ENCODE results near the gene THUMPD3. TPM values are rescaled to one million over a fixed set of nuclear protein-coding genes. Genes with fewer than 3 reads are reported as not detected.

THUMPD3 gene
- total and polyA plus RNA-seq, 9 of the 15 experiments (the other 6 are each of a cell fraction or from before 2014, with no cell fraction given): 58.3 to 132 (median 113) TPM

- TF ChIP-seq, protein P1, sequence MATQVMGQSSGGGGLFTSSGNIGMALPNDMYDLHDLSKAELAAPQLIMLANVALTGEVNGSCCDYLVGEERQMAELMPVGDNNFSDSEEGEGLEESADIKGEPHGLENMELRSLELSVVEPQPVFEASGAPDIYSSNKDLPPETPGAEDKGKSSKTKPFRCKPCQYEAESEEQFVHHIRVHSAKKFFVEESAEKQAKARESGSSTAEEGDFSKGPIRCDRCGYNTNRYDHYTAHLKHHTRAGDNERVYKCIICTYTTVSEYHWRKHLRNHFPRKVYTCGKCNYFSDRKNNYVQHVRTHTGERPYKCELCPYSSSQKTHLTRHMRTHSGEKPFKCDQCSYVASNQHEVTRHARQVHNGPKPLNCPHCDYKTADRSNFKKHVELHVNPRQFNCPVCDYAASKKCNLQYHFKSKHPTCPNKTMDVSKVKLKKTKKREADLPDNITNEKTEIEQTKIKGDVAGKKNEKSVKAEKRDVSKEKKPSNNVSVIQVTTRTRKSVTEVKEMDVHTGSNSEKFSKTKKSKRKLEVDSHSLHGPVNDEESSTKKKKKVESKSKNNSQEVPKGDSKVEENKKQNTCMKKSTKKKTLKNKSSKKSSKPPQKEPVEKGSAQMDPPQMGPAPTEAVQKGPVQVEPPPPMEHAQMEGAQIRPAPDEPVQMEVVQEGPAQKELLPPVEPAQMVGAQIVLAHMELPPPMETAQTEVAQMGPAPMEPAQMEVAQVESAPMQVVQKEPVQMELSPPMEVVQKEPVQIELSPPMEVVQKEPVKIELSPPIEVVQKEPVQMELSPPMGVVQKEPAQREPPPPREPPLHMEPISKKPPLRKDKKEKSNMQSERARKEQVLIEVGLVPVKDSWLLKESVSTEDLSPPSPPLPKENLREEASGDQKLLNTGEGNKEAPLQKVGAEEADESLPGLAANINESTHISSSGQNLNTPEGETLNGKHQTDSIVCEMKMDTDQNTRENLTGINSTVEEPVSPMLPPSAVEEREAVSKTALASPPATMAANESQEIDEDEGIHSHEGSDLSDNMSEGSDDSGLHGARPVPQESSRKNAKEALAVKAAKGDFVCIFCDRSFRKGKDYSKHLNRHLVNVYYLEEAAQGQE (IDR thresholded peaks at IDR 0.05; ENCODE audit: borderline replicate concordance): peak; percentile 31; the same call in 1 of the 2 replicates
- TF ChIP-seq, protein P1 (CRISPR knock-in tag; IDR thresholded peaks at IDR 0.05; ENCODE audit: low read depth): no peak
- TF ChIP-seq ZNF445 (CRISPR knock-in tag; IDR thresholded peaks at IDR 0.05; ENCODE audit: low read depth) (no peak), FOXK2 (conservative IDR thresholded peaks at IDR 0.05 in 1 of 2, IDR thresholded peaks at IDR 0.05 in 1 of 2; ENCODE audit: low read depth in 2 of 2) (peak in 1 of 2 experiments; percentile 86; a peak in 2 of 4 replicates), SRSF7 (optimal IDR thresholded peaks at IDR 0.05; ENCODE audit: low read depth, low read length) (no peak), SMARCA5 (IDR thresholded peaks at IDR 0.05) (no peak), RCOR1 (IDR thresholded peaks at IDR 0.05; ENCODE audit: borderline replicate concordance in 1 of 2, low read depth in 2 of 2, low read length in 2 of 2) (peak in 1 of 2 experiments; percentile 68; a peak in 2 of 4 replicates), KHSRP (IDR thresholded peaks at IDR 0.05) (0 out of 2 replicates have a peak, but pooled peaks have one; percentile 6)
Observed at GRCh38 chr3:9409981-9410854, 47.4 kb downstream of the THUMPD3 start (continued).
